ENCODE measurements around the gene ZNF621. TPM values are rescaled to one million over a fixed set of nuclear protein-coding genes. Genes with fewer than 3 reads are reported as not detected.

Gene ZNF621
- total RNA-seq, 1 donor from 2014 or later = 13.7 TPM

Other genes starting within 250 kb of the ZNF621 start
- gene EIF1B, start 215.3 kb upstream of the ZNF621 start, total RNA-seq = 23.0 and 28.7 TPM in 2 replicates
- 0.24 TPM in 1 of 2 replicates, not detected in the other for gene ENTPD3, start 137.8 kb upstream of the ZNF621 start, total RNA-seq
- 490 and 662 TPM in 2 replicates for gene RPL14, start 67.6 kb upstream of the ZNF621 start, total RNA-seq
- gene ZNF619, start 47.8 kb upstream of the ZNF621 start, total RNA-seq = 3.6 and 4.4 TPM in 2 replicates
- 2.7 and 4.0 TPM in 2 replicates for gene ZNF620, start 18.9 kb upstream of the ZNF621 start, total RNA-seq

Data from glomerular endothelial cell (primary cell).